Measurements from ENCODE around the gene NUP37.

Gene NUP37

DNA sequence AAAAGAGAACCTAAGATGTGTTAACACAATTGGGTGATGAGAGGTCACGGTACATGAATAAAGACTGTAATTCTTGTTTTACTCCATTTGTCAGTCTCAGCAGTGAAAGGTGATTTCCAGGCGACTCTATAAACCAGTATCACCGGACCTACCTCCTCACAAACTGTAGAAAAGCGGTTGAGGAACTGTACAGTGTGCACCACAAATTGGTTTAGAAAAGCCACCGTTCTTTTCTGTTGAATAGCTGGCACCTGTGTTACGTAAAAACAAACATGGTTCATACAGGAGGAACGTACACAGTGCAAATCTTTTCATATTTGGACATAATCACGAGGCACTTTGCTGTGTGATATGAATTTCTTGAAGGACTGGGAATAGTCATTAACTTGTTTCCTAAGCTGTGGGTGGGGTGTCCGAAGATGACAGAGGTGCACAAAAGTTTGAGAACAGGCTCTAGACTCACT, 58.8 kb downstream of the NUP37 start:
- TF ChIP-seq, protein P1, sequence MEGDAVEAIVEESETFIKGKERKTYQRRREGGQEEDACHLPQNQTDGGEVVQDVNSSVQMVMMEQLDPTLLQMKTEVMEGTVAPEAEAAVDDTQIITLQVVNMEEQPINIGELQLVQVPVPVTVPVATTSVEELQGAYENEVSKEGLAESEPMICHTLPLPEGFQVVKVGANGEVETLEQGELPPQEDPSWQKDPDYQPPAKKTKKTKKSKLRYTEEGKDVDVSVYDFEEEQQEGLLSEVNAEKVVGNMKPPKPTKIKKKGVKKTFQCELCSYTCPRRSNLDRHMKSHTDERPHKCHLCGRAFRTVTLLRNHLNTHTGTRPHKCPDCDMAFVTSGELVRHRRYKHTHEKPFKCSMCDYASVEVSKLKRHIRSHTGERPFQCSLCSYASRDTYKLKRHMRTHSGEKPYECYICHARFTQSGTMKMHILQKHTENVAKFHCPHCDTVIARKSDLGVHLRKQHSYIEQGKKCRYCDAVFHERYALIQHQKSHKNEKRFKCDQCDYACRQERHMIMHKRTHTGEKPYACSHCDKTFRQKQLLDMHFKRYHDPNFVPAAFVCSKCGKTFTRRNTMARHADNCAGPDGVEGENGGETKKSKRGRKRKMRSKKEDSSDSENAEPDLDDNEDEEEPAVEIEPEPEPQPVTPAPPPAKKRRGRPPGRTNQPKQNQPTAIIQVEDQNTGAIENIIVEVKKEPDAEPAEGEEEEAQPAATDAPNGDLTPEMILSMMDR (IDR thresholded peaks at IDR 0.05; ENCODE audit: low read depth, low read length) = no peak
- in situ Hi-C loops (cut with HindIII; ENCODE audit: low sequenced_read_pairs) = no loop called here
- peak; percentile 1 for DNase-seq (ENCODE audit: low read depth, low spot score)
- peak overlapping the region; percentile 90 for H3K4me3 ChIP-seq (ENCODE audit: low read depth, low read length)

DNA sequence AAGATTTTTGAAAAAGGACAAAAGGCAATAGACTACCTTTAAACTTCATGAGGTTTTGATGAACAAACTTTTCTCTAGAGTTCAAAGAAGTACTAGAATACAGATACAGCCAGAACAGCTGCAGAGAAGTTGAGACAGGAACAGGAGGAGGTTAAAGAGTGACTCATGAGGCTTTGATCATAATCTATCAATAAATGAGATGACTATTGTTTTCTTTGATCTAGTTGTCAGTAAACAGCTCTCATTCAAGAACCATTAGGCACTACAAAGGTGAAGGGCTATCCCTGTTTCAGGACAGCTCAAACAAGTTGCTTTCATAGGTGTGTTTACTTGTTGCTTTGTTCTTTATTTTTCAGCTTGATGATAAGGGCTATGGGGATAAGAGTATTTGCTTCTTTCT, 60.6 kb downstream of the NUP37 start:
- no peak for DNase-seq (ENCODE audit: low read depth, low spot score)
- in situ Hi-C loops (cut with HindIII; ENCODE audit: low sequenced_read_pairs) = no loop called here
- TF ChIP-seq, protein P1 (IDR thresholded peaks at IDR 0.05; ENCODE audit: low read depth, low read length) = no peak
- no peak overlapping the region for H3K4me3 ChIP-seq (ENCODE audit: low read depth, low read length)

- TF ChIP-seq, protein P1 (IDR thresholded peaks at IDR 0.05; ENCODE audit: low read depth, low read length) = no peak
- in situ Hi-C loops (cut with HindIII; ENCODE audit: low sequenced_read_pairs) = no loop called here
- H3K4me3 ChIP-seq (ENCODE audit: low read depth, low read length) = no peak overlapping the region
- DNase-seq (ENCODE audit: low read depth, low spot score) = no peak
Measured at GRCh38 chr12:102054345-102054744, 65.6 kb downstream of the NUP37 start.

DNA sequence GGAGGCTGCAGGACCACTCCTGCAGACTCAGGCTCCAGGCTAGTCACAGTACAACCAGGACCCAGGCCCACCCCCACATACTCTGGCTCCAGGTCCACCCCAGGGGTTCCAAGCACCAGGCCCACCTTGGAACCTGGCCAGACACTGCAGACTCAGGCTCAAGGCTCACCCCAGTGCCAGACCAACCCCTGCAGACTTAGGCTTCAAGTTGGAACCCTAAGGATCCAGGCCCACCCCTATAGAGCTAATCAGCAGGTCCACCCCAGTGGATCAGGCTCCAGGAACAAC, 66.9 kb downstream of the NUP37 start:
- TF ChIP-seq, protein P1 (IDR thresholded peaks at IDR 0.05; ENCODE audit: low read depth, low read length) = no peak
- in situ Hi-C loops (cut with HindIII; ENCODE audit: low sequenced_read_pairs) = no loop called here
- no peak overlapping the region for H3K4me3 ChIP-seq (ENCODE audit: low read depth, low read length)
- no peak for DNase-seq (ENCODE audit: low read depth, low spot score)

DNA sequence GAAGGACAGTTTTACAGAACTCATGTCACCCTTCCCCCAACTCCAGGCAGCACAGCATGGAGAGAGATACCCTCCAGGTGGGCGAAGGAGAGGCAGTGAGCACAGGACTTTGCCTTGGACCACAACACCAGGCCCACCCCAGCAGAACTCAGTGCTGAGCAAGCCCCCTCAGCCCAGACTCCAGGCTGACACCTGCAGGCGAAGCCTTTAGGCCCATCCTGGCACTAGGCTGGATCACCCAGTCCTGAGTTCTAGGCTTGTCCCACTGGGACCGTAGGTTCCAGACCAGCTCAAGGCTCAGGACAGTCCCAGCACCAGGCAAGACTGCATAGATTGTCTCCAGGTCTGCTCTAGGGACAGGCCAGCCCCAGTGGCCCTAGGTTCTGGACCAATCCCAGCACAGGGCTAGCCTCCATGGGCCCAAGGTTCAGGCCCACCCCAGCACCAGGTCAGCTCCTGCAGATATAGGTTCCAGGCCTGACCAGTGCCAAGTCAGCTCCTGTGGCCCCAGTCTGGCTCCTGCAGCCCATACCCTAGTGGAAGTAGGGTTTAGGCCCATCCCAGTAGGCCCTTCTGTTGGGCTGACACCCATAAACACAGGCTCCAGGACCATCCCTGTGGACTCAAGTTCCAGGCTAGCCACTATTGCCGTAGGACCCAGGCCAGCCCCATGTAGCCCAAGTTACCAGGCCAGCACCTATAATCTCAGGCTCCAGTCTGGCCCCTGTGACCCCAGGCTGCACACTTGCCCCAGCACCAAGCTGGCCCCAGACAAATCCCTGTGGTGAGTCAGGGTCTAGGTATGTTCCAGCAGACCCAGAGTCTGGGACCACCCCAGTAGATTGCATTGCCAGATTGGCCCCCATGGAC, 67.5 kb downstream of the NUP37 start:
- no peak for DNase-seq (ENCODE audit: low read depth, low spot score)
- in situ Hi-C loops (cut with HindIII; ENCODE audit: low sequenced_read_pairs) = no loop called here
- no peak overlapping the region for H3K4me3 ChIP-seq (ENCODE audit: low read depth, low read length)
- TF ChIP-seq, protein P1 (IDR thresholded peaks at IDR 0.05; ENCODE audit: low read depth, low read length) = no peak

DNA sequence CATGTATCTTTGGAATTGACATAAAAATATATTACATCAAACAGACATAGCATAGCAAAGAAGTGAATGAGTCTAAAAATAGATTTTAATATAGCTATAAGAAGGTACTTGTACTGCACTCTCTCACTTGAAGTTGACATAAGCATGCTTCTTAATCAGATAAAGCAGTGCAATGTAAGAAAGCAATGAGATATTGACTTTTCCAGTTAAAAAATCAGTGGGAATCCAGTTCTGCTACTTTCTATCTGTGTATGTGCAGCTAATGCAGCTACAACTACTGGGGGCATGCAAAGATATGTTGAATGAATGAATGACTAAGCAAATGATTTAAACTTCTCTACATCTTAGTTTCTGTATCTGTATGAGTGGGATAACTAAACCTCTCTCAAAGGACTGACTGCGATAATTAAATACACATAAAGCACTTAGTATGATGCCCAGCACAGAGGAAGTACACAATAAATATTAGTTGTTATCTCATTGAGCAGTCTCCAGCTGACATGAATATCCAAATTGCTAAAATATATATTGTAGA, 68.4 kb downstream of the NUP37 start:
- in situ Hi-C loops (cut with HindIII; ENCODE audit: low sequenced_read_pairs) = no loop called here
- no peak overlapping the region for H3K4me3 ChIP-seq (ENCODE audit: low read depth, low read length)
- TF ChIP-seq, protein P1 (IDR thresholded peaks at IDR 0.05; ENCODE audit: low read depth, low read length) = no peak
- DNase-seq (ENCODE audit: low read depth, low spot score) = no peak

Data from astrocyte of the spinal cord (primary cell).